GM18526 (cell line): ENCODE results near the gene CYP4A11.

ENCODE experiments used
- POLR2A ChIP-seq: IDR thresholded peaks from 3 replicates; pipeline ENCODE4 v1.6.1; 2011; ENCODE audit not compliant: insufficient read length; ENCODE audit errors: extremely low read depth

CYP4A11 gene, protein sequence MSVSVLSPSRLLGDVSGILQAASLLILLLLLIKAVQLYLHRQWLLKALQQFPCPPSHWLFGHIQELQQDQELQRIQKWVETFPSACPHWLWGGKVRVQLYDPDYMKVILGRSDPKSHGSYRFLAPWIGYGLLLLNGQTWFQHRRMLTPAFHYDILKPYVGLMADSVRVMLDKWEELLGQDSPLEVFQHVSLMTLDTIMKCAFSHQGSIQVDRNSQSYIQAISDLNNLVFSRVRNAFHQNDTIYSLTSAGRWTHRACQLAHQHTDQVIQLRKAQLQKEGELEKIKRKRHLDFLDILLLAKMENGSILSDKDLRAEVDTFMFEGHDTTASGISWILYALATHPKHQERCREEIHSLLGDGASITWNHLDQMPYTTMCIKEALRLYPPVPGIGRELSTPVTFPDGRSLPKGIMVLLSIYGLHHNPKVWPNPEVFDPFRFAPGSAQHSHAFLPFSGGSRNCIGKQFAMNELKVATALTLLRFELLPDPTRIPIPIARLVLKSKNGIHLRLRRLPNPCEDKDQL

DNA sequence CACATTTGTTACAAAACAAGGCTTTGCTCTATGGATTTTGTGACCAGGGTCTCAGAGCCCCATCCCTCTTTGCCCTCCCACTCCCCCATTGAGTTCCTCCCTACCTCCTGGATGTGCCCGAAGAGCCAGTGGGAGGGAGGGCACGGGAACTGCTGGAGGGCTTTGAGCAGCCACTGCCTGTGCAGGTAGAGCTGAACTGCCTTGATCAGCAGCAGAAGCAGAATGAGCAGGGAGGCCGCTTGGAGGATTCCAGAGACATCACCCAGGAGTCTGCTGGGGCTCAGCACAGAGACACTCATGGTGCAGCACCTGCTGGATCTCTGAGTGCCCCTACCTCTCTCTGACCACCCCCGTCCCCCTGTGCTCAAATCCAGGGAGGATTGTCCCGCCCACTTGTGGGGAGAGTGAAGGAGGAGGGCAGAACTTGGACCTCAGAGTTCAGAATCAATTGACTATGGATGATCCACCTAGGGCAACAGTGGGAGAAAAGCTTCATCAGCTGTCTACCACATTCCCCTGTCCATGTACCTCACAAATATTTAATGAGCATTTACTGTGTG is at the start of gene CYP4A11:
Gene CYP4A11, minus strand, starts transcription at position 342 of the 560 bp plus-strand sequence. Its CDS starts 43 bp downstream, at position 299.
- TF ChIP-seq POLR2A, result no peak

DNA sequence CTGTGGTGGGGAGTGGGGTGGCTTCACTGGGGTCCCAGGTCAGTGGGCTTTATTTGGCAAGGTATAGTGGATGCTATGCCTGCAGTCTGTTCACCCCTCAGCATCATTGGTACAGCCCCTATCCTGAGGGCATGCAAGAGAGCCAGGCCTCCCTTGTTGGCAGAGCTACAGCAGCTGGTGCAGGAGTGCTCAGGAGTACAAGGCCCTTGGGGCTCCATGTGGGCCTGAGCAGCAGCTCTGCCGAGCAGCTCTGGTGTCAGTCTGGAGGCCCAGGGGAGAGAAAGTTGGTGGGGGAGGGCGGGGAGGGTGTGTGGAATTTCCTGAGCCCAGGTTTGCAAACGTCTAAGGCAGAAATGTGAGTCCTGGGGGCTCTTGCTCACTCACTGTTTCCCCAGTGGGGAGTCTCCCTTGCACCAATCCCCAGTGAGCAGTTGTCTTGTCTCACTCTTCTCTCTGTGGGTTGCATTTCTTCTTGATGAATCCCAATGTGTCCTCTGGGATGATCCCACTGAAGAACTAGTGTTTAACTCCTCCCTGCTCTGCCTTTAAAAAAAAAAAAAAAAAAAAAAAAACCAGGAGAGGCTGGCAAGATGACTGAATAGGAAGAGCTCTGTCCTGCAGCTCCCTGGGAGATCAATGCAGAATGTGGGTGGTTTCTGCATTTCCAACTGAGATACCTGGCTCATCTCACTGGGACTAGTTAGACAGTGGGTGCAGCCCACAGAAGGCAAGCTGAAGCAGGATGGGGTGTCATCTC is 42.7 kb upstream of the CYP4A11 start:
- TF ChIP-seq POLR2A, result no peak

DNA sequence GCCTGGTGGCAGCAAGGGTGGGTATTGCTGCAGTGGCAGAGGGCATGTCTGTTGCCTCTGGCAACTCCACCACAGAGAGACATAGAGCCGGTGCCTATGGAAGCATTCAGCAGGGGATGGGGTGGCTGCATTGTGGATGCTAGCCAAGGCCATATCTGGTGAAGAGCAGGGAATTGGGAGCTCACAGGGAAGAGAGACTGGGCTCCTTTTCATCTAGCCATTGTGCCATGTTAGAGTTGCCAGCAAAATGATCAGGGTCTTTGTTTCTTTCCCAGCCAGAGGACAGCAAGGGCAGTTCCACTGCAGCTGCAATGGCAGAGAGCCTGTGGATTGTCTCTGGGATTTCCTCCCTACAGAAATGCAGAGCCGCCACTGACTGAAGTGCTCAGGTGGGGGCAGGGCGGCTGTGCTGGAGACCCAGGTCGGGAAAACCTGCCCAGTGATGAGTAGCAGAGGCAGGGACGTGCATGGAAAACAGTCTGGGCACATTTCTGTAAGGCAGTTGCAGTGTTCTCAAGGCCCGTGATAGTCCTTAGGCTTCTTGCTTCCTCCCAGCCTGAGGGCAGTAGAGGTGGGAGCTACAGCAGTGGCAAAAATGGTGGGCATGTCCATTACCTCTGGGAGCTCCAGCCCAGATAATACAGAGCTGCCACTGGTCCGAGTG is 42.0 kb upstream of the CYP4A11 start:
- TF ChIP-seq POLR2A, result no peak

DNA sequence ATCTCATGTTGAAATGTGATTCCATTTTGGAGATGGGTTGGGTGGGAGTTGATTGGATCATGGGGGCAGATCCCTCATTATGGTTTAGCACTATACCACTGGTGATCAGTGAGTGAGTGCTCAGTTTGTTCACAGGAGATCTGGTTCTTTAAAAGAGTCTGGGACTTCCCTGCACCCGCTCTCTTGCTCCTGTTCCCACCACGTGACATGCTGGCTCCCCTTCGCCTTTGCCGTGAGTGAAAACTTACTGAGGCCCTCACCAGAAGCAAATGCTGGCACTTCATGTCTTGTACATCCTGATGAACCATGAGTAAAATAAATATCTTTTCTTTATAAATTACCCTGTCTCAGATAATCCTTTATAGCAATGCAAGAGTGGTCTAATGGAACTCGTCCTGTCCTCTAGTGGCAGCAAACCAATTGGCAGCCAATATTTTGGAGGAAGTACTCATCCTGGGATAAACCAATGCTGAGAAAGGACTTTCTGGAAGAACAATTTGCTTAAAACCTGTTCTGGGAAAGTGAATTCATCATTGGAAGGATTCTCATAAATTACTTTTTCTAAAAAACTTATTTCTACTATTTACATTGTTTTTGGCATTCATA is 27.8 kb upstream of the CYP4A11 start:
- TF ChIP-seq POLR2A, result no peak

DNA sequence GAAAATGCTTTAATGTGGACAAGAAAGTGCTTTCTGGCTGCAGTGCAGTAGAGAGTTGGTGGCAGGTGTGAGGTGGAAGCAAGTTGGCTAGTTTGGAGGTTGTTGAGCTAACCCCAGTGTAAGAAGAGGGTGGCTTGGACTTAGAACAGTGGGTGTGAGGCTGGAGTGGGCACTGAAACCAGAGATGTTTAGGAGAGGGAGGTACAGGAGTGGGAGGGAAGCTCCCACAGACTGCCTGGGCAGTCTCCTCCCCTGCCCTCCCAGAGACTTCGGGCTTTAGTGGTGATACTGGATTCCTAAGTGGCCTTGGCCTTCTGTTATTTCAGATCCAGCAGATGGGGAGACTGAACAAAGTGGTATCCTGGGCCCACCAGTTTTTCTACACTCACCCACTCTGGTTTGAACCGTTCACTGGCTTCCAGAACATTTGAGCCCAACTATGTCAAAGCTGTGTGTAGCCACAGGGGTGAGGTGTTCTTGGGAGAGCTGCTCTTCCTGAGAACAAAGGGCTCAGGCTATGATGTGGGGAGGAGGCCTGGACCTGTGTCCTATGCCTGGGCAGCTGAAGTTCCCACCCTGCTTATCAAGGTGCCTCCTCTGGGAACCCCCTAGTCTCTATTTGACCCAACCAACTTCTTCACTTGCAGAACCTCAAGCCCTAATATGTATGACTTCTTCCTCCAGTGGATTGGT is 19.9 kb upstream of the CYP4A11 start:
- TF ChIP-seq POLR2A, result no peak

DNA sequence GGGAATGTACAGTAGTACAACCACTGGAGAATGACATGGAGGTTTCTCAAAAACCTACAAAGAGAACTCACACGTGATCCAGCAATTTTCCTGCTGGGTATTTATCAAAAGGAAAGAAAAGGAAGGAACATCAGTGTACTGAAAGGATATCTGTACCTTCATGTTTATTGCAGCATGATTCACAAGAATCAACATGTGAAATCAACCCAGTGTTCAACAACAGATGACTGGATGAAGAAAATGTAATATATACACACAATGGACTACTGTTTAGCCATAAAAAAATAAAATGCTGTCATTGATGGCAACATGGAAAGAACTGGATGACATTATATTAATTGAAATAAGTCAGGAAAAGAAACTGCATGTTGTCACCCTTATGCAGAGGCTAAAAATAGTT is 19.0 kb upstream of the CYP4A11 start:
- no peak for TF ChIP-seq POLR2A

DNA sequence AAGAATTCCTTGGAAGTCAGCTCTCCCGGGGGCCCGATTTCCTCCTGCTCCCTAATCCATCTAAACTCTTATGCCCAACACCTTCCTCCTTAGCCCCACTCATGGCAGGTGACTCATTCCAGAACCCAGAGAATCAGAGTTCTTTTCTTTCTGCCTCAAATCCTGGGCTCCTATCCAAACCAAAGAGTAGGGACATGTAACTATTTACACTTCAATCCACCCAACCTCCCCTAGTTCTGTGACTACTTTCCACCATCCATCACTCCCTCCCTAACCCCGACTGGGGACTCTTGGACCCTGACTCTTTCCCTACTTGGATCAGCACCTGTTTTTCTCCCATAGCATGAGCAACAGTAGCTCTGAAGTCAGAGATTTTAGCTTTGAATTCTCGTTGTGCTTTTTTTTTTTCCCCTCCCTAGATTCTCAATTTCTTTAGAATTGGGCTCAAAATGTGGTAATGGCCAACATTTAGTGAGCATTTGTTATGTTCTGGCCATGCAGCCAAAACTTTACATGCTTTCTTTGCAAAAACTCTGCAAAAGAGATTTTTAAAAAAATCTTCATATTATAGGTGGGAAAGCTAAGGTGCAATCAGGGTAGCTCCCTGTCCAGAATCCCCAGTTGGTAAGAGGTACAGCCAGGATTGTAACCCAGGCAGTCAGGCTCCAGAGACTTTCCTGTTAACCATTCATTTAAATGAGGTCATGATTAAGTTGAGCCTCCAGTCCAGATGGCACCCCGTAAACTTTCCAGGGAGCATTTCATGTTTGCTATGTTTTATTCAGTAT is 7.5 kb upstream of the CYP4A11 start:
- TF ChIP-seq POLR2A, result no peak

DNA sequence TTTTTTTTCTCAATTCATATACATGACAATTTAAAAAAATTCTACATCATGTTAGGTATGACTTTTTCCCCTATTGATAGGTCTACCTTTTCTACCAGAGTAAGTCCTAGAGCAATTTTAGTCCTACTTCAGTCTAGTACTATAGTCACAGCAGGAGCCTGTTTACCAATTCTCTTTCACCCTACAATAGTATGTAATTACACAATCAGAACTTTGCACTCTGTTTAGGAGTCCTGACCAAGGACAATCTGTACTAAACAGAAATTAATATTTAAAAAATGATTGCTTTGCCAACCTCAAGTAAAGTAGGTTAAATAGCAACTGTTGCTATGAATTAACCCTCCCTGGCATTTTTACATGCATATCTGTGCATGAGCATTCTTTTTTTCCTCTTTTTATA is 810 bp upstream of the CYP4A11 start:
- TF ChIP-seq POLR2A, result no peak

DNA sequence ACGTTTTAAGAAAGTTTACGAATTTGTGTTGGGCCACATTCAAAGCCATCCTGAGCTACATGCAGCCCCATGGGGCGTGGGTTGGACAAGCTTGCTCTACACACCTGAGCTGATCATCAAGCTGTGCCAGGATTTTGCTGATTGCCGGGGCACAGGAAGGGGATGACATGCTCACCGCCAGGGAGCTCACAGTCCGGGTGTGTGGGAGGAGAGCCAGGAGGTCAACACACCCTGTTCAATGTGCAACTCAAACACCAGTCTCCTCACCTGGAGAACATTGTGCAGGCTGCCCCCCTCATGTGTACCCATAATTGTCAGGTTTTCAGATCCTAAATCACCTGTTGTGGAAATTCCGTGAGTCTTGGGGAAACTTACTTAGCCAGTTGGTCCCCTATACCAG is 969 bp downstream of the CYP4A11 start:
- TF ChIP-seq POLR2A, result no peak

DNA sequence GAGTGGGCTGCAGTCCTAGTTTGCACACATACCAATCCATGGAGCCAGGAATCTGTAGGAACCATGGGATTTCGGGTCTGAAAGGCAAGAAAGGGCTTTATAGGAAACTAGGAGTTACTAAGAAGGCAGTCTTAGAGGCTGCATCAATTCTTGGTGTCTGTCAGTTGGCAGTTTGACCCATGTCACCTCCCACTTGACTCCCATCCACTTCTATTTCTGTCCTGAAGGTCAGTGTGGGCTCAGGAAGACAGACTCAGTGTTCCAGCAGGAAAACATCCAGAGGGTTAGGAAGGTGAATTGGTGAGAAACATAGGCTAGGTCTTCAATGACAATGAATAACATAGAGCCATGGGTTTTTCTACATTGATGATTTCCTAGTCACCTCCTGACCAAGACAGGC is 4.0 kb downstream of the CYP4A11 start:
- no peak for TF ChIP-seq POLR2A

DNA sequence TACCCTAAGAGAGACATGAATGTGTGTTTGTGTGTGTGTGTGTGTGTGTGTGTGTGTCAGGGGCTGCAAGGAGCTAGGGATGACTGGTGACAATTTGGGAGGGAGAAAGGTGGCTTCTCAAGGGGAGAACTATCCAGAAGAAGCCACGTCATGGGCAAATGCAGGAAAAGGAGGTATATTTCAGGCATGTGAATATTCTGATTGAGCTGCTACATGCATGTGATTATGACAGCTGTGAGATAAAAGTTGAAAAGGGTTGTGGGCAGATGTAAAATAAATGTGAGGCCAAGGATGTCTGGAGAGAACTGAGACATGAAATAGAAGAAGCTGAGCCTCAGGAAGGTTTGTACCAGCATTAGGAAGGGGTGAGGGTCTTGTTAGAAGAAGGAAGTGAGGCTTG is 4.5 kb downstream of the CYP4A11 start:
- no peak for TF ChIP-seq POLR2A

DNA sequence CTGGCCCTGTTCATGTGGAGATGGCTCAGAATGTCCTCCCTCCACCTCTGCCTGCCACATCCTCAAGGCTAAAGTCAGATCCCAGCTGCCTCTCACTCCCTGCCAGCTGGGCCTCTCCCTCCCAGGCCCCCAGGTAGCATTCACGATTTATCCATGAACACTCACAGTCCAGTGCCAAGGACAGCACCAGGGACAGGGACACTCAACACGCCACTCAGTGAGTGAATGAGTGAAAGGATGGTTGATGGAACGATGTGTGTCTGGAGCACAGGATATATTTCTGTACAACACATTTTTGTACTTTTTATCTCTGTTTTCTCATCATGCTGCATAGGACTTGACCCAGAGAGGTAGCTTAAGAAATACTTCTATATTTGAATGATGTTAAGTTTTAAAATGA is 10.1 kb downstream of the CYP4A11 start:
- TF ChIP-seq POLR2A, result no peak

DNA sequence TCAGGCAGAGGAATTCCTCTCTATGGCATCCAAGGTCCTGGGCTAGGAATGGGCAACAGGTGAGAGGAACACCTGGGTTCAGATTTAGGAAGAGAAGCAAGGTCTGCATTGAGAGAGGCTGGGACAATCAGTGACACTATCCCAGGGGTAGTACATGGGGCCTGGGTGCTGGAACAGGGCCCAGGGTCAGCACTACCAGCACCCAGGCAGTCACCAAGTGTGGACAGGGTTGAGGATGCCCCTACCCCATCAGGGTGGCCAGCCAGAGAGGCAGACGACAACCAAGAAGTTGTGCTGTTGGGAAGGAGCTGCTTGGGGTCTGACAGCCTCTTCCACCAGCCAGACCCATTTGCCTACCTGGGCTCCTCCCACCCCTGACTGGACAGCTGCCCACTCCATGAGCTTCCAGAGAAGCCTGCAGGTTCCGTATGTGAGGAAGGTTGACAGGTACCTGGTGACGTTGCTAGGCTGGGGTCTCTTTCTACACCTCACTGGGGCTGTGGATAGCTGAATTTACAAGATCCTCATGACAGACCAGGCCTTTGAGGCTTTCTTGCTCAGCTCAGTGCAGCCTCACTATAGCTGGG is 13.9 kb downstream of the CYP4A11 start:
- no peak for TF ChIP-seq POLR2A
